Endothelial cell of umbilical vein (primary cell): ENCODE data around the gene STOML3. TPM values are rescaled to one million over a fixed set of nuclear protein-coding genes. Genes with fewer than 3 reads are reported as not detected.

ENCODE experiments used
- BruUV-seq: library from RNA; stranded (reverse); fragments of 400-500 nt; replicated peaks from 2 replicates; lab custom pipeline; 2021; lab: Mats Ljungman, UMichigan
- CTCF ChIA-PET: fragments of 300-600, 350-600 bp; sonication (Branson Sonifier 250); formaldehyde crosslinking; loops from one replicate; lab custom pipeline; 2021; ENCODE audit warnings: antibody characterized with exemption, inconsistent platforms; lab: Charles Lee
- POLR2A ChIA-PET: fragments of 300-600, 350-600 bp; sonication (Branson Sonifier 250); formaldehyde crosslinking; loops from one replicate; lab custom pipeline; 2021; ENCODE audit warnings: antibody characterized with exemption, inconsistent platforms; lab: Charles Lee
- DNase-seq: peaks from one replicate; pipeline ENCODE4 v3.0.0-alpha.2; 2011; ENCODE audit warnings: low read depth, low spot score
- FAIRE-seq: peaks from 2 replicates; lab custom pipeline; 2011; peaks lifted over from hg19 to GRCh38; lab: Jason Lieb, UNC
- H2AFZ ChIP-seq: 2 replicates; pipeline ENCODE4 v1.6.0; 2012; ENCODE audit warnings: low read depth, low read length, control low read depth, inconsistent platforms
- H3K27ac ChIP-seq: 2 replicates; pipeline ENCODE4 v1.5.1; 2011; ENCODE audit warnings: low read depth, mild to moderate bottlenecking, control low read depth, low read length, moderate library complexity; ENCODE audit not compliant: insufficient read depth
- H3K27me3 ChIP-seq, 2 experiments: 2 replicates each; pipeline versions ENCODE4 v1.6.0 to v1.6.1; 2011; ENCODE audit warnings: low read length in 2 of 2, mixed read lengths in 1 of 2; ENCODE audit not compliant: control insufficient read depth in 2 of 2, insufficient read depth in 2 of 2
- H3K36me3 ChIP-seq, 2 experiments: 2 replicates in 1 of 2; 3 replicates in 1 of 2; pipeline ENCODE4 v1.5.1; 2011; ENCODE audit warnings: low read length in 2 of 2, mild to moderate bottlenecking in 1 of 2, moderate library complexity in 1 of 2; ENCODE audit not compliant: control insufficient read depth in 2 of 2, insufficient read depth in 2 of 2; ENCODE audit errors: extremely low read depth in 1 of 2
- H3K4me1 ChIP-seq: 3 replicates; pipeline ENCODE4 v1.5.1; 2011; ENCODE audit warnings: mild to moderate bottlenecking, low read length; ENCODE audit not compliant: control insufficient read depth, insufficient read depth; ENCODE audit errors: extremely low read depth
- H3K4me2 ChIP-seq: 2 replicates; pipeline ENCODE4 v1.6.1; 2011; ENCODE audit warnings: low read length, control low read depth, mixed read lengths; ENCODE audit not compliant: insufficient read depth
- H3K4me3 ChIP-seq, 3 experiments: fragments of 200-600 bp in 1 of 3; sonication (generic), shearing (Covaris generic) in 1 of 3; replicated peaks in 1 of 3; 2 replicates each; pipeline ENCODE4 v1.5.1; 2011 to 2016; ENCODE audit warnings: control low read depth in 3 of 3, low read length in 3 of 3, mild to moderate bottlenecking in 2 of 3, inconsistent platforms in 1 of 3, low read depth in 1 of 3, moderate library complexity in 1 of 3; ENCODE audit not compliant: insufficient read depth in 1 of 3
- H3K79me2 ChIP-seq: 2 replicates; pipeline ENCODE4 v1.6.0; 2012; ENCODE audit warnings: low read length, inconsistent platforms; ENCODE audit not compliant: control insufficient read depth, insufficient read depth
- H3K9ac ChIP-seq: replicated peaks from 2 replicates; pipeline ENCODE3; 2011; ENCODE audit warnings: low read length, control low read depth; ENCODE audit not compliant: insufficient read depth; ENCODE audit errors: extremely low read depth
- H3K9me1 ChIP-seq: replicated peaks from 3 replicates; pipeline ENCODE4 v1.6.0; 2011; ENCODE audit warnings: mild to moderate bottlenecking, low read length; ENCODE audit not compliant: control insufficient read depth, insufficient read depth; ENCODE audit errors: extremely low read depth
- H3K9me3 ChIP-seq: replicated peaks from 2 replicates; pipeline ENCODE4 v1.5.1; 2012; ENCODE audit warnings: low read length, inconsistent platforms; ENCODE audit not compliant: control insufficient read depth, insufficient read depth
- H4K20me1 ChIP-seq: replicated peaks from 2 replicates; pipeline ENCODE3; 2011; ENCODE audit warnings: mild to moderate bottlenecking, low read length; ENCODE audit not compliant: control insufficient read depth, insufficient read depth; ENCODE audit errors: extremely low read depth
- EZH2 ChIP-seq: IDR thresholded peaks from 2 replicates; pipeline ENCODE4 v1.6.1; 2012; ENCODE audit warnings: borderline replicate concordance, low read depth, mild to moderate bottlenecking, moderate library complexity, low read length, inconsistent platforms; ENCODE audit not compliant: severe bottlenecking
- FOS ChIP-seq: IDR thresholded peaks from 2 replicates; pipeline ENCODE4 v1.6.1; 2011; ENCODE audit warnings: mild to moderate bottlenecking, low read length, moderate library complexity, borderline replicate concordance; ENCODE audit not compliant: insufficient read depth
- GATA2 ChIP-seq: IDR thresholded peaks from 2 replicates; pipeline ENCODE4 v1.7.0; 2011; ENCODE audit warnings: low read depth, mild to moderate bottlenecking, moderate library complexity, mixed read lengths, low read length; ENCODE audit not compliant: insufficient read length, insufficient read depth
- JUN ChIP-seq: IDR thresholded peaks from 2 replicates; pipeline ENCODE4 v1.6.1; 2011; ENCODE audit warnings: borderline replicate concordance, low read depth; ENCODE audit not compliant: insufficient read length, insufficient read depth
- MYC ChIP-seq: IDR thresholded peaks from one replicate; pipeline ENCODE4 v1.6.1; 2011; ENCODE audit warnings: mild to moderate bottlenecking, low read depth, low read length
- dilution Hi-C: fragments of 300-500 bp; cut with MboI; formaldehyde crosslinking; loops from one replicate; pipeline ENCODE4 v1.15.0; 2019; ENCODE audit warnings: low sequenced_read_pairs; ENCODE audit not compliant: extremely low pct_ligation_motif_present
- intact Hi-C: fragments of 100-400 bp; cut with micrococcal nuclease; formaldehyde crosslinking; loops from one replicate; pipeline ENCODE4 v1.10.0; 2022
- polyA plus RNA-seq, 4 experiments: library from polyadenylated mRNA; depleted of rRNA in 3 of 4; stranded (reverse) in 3 of 4; unstranded in 1 of 4; fragments of >200 nt; gene quantifications; 2 replicates each; pipeline versions ENCODE4 v1.2.1 to v1.2.3, GENCODE V29; 2011 to 2012; ENCODE audit warnings: missing spikeins in 1 of 4
- total RNA-seq: library from RNA; stranded (reverse); gene quantifications from 2 replicates; pipeline ENCODE4 v1.2.3, GENCODE V29; 2021
- TF ChIP-seq, protein P1 (sequence below), 2 donors: IDR thresholded peaks; 1 replicate in 1 of 2; 2 replicates in 1 of 2; pipeline ENCODE4 v1.5.1; 2011; ENCODE audit warnings: low read length in 2 of 2, mild to moderate bottlenecking in 2 of 2, moderate library complexity in 2 of 2, control low read depth in 1 of 2, inconsistent platforms in 1 of 2, low read depth in 1 of 2; ENCODE audit not compliant: insufficient read depth in 1 of 2; ENCODE audit errors: extremely low read depth in 1 of 2

Gene STOML3
- total and polyA plus RNA-seq, 2 donors (not counting 3 experiments of a cell fraction or from before 2014, with no cell fraction given): not detected

DNA sequence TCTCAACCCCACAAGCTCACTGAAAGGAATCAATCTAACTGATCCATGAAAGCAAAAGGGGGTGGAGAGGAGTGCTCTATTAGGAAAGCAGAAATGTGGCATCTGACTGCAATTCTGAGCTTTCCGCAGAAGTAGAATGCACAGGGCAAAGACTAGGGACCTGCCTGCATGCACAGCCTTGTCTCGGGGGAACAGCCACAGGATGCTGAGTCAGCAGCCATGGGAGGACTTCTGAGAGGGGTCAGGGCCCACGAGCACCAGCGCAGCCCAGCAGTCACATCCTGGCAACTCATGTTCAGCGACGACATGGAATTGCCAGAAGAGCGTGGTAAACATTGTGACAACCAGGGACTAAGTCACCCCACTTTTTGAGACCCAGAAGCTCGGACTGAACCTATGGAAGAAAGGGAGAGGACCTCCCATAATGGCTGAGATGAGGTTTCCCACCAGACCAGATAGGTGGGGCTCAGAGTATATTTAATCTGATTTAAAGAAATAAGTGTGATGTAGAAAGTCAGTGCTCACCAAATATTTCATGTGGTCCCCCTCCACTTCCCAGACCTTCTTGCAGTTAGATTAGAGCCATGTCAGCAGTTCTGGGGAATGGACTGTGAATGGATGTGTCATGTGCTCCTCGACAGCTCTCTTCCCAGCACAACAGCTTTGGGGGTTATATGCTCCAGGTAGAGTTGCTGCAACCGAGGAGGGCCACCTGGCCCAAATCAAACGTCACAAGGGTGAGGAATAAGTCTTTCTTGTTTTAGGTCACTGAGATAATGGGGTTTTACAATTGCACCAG lies 32.6 kb downstream of the STOML3 start:
- Histone ChIP-seq H3K27me3 (no peaks in the 10 kb centered on the region), H3K9me1 (no peaks in the 10 kb centered on the region), H3K27ac (no peak overlapping the region), H3K9ac (no peak overlapping the region), H3K79me2 (no peaks in the 10 kb centered on the region), H3K4me1 (no peaks in the 10 kb centered on the region), H3K4me3 (no peak overlapping the region), H3K4me2 (no peak overlapping the region), H3K36me3 (no peaks in the 10 kb centered on the region), H4K20me1 (no peaks in the 10 kb centered on the region), H2AFZ (no peak overlapping the region), H3K9me3 (no peaks in the 10 kb centered on the region)
- no peak for DNase-seq
- BruUV-seq: no TSS peak
- TF ChIP-seq GATA2 (no peak), JUN (no peak), EZH2 (no peak), FOS (no peak), MYC (no peak)
- TF ChIP-seq, protein P1, sequence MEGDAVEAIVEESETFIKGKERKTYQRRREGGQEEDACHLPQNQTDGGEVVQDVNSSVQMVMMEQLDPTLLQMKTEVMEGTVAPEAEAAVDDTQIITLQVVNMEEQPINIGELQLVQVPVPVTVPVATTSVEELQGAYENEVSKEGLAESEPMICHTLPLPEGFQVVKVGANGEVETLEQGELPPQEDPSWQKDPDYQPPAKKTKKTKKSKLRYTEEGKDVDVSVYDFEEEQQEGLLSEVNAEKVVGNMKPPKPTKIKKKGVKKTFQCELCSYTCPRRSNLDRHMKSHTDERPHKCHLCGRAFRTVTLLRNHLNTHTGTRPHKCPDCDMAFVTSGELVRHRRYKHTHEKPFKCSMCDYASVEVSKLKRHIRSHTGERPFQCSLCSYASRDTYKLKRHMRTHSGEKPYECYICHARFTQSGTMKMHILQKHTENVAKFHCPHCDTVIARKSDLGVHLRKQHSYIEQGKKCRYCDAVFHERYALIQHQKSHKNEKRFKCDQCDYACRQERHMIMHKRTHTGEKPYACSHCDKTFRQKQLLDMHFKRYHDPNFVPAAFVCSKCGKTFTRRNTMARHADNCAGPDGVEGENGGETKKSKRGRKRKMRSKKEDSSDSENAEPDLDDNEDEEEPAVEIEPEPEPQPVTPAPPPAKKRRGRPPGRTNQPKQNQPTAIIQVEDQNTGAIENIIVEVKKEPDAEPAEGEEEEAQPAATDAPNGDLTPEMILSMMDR (IDR thresholded peaks at IDR 0.05; ENCODE audit: extremely low read depth in 1 of 2, insufficient read depth in 1 of 2, low read depth in 1 of 2, low read length in 2 of 2): no peak
- ChIA-PET CTCF (interaction anchor here (1.0 kb wide), 1 partner anchor 15 kb away, joined by 3 read pairs; no protein-coding TSS in a partner anchor), POLR2A (no interaction called here)
- FAIRE-seq: no peak
- dilution Hi-C loops: no loop called here
- intact Hi-C loops: loop anchor here (10.0 kb wide), 1 partner anchor 433 kb away; no protein-coding TSS in a partner anchor
